OCI-LY7 (cell line): Measurements from ENCODE around the gene USP32.

ENCODE experiments used
- EZH2phosphoT487 ChIP-seq: fragments of 200-600 bp; sonication (generic); IDR thresholded peaks from 2 replicates; pipeline ENCODE4 v1.6.1; 2018; ENCODE audit warnings: low read depth, borderline replicate concordance, mild to moderate bottlenecking, mixed run types, antibody characterized with exemption, low read length, moderate library complexity, mixed read lengths
- TF ChIP-seq, protein P1 (sequence below): fragments of 200-600 bp; sonication (generic); conservative IDR thresholded peaks from 2 replicates; pipeline ENCODE4 v1.5.1; 2014; ENCODE audit warnings: mild to moderate bottlenecking, antibody characterized with exemption, low read length, moderate library complexity, mixed read lengths

DNA sequence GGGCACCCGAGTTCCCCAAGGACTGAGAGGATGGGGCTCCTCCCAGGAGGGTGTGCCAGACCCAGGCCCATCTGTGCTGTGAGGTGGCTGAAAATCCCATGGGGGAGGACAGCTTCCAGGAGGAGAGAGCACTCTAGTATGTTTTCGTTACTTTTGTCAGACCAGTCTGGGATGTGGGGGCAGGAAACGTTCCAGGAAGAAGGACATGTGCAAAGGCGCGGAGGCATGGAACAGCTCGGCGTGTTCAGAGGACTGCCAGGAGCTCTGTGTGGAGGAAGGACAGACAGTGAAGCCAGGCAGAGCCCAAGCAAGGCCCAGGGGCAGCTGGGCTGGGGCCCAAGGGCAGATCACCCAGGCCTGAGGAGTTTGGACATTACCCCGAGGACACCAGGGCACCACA, 235.2 kb downstream of the USP32 start:
- TF ChIP-seq, protein P1, sequence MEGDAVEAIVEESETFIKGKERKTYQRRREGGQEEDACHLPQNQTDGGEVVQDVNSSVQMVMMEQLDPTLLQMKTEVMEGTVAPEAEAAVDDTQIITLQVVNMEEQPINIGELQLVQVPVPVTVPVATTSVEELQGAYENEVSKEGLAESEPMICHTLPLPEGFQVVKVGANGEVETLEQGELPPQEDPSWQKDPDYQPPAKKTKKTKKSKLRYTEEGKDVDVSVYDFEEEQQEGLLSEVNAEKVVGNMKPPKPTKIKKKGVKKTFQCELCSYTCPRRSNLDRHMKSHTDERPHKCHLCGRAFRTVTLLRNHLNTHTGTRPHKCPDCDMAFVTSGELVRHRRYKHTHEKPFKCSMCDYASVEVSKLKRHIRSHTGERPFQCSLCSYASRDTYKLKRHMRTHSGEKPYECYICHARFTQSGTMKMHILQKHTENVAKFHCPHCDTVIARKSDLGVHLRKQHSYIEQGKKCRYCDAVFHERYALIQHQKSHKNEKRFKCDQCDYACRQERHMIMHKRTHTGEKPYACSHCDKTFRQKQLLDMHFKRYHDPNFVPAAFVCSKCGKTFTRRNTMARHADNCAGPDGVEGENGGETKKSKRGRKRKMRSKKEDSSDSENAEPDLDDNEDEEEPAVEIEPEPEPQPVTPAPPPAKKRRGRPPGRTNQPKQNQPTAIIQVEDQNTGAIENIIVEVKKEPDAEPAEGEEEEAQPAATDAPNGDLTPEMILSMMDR: no peak
- TF ChIP-seq EZH2phosphoT487: no peak
